Right lobe of liver (tissue), 4 donors: ENCODE measurements around the gene UBL7.

Source experiments
- POLR2A ChIP-seq: fragments of 450-650 bp; IDR thresholded peaks from one replicate; pipeline ENCODE4 v1.6.1; 2017; ENCODE audit warnings: antibody characterized with exemption, mild to moderate bottlenecking
- TF ChIP-seq, protein P1 (sequence below), 4 donors: fragments of 200-600 bp in 3 of 4; fragments of 450-650 bp in 1 of 4; IDR thresholded peaks; one replicate each; pipeline versions ENCODE4 v1.5.1 to v1.8.0; 2016 to 2022; ENCODE audit warnings: antibody characterized with exemption in 4 of 4, mild to moderate bottlenecking in 2 of 4
- donor health status: DM: no; HTN: no; CAD: no.
- donor health status: DM: no; HTN: no; CAD: no.
- donor health status: DM: no; HTN: yes; CAD: no.

- TF ChIP-seq, protein P1, sequence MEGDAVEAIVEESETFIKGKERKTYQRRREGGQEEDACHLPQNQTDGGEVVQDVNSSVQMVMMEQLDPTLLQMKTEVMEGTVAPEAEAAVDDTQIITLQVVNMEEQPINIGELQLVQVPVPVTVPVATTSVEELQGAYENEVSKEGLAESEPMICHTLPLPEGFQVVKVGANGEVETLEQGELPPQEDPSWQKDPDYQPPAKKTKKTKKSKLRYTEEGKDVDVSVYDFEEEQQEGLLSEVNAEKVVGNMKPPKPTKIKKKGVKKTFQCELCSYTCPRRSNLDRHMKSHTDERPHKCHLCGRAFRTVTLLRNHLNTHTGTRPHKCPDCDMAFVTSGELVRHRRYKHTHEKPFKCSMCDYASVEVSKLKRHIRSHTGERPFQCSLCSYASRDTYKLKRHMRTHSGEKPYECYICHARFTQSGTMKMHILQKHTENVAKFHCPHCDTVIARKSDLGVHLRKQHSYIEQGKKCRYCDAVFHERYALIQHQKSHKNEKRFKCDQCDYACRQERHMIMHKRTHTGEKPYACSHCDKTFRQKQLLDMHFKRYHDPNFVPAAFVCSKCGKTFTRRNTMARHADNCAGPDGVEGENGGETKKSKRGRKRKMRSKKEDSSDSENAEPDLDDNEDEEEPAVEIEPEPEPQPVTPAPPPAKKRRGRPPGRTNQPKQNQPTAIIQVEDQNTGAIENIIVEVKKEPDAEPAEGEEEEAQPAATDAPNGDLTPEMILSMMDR (IDR thresholded peaks at IDR 0.05), result no peak
- TF ChIP-seq POLR2A, result no peak
Measured at GRCh38 chr15:74399511-74400312, 61.2 kb downstream of the UBL7 start.
